ENCODE results near the gene PROSER2. TPM values are rescaled to one million over a fixed set of nuclear protein-coding genes. Genes with fewer than 3 reads are reported as not detected.

The PROSER2 gene
- total RNA-seq, 1 donor from 2014 or later = 0.27 TPM

- ChIA-PET CTCF (no interaction called here), POLR2A (no interaction called here)
- TF ChIP-seq, protein P1, sequence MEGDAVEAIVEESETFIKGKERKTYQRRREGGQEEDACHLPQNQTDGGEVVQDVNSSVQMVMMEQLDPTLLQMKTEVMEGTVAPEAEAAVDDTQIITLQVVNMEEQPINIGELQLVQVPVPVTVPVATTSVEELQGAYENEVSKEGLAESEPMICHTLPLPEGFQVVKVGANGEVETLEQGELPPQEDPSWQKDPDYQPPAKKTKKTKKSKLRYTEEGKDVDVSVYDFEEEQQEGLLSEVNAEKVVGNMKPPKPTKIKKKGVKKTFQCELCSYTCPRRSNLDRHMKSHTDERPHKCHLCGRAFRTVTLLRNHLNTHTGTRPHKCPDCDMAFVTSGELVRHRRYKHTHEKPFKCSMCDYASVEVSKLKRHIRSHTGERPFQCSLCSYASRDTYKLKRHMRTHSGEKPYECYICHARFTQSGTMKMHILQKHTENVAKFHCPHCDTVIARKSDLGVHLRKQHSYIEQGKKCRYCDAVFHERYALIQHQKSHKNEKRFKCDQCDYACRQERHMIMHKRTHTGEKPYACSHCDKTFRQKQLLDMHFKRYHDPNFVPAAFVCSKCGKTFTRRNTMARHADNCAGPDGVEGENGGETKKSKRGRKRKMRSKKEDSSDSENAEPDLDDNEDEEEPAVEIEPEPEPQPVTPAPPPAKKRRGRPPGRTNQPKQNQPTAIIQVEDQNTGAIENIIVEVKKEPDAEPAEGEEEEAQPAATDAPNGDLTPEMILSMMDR (IDR thresholded peaks at IDR 0.05) = no peak
- Mint-ChIP-seq H3K27ac (no peak overlapping the region), H3K36me3 (ENCODE audit: low read depth) (no peaks in the 10 kb centered on the region), H3K27me3 (peaks cover 8% of the 10 kb centered on the region), H3K9me3 (no peaks in the 10 kb centered on the region), H3K4me3 (no peak overlapping the region), H3K4me1 (peaks cover 2% of the 10 kb centered on the region)
- no peak for DNase-seq
- intact Hi-C loops (cut with micrococcal nuclease) = no loop called here
- ATAC-seq (ENCODE audit: low read depth) = no peak
Measured at GRCh38 chr10:11879387-11880094, 56.4 kb downstream of the PROSER2 start.

DNA sequence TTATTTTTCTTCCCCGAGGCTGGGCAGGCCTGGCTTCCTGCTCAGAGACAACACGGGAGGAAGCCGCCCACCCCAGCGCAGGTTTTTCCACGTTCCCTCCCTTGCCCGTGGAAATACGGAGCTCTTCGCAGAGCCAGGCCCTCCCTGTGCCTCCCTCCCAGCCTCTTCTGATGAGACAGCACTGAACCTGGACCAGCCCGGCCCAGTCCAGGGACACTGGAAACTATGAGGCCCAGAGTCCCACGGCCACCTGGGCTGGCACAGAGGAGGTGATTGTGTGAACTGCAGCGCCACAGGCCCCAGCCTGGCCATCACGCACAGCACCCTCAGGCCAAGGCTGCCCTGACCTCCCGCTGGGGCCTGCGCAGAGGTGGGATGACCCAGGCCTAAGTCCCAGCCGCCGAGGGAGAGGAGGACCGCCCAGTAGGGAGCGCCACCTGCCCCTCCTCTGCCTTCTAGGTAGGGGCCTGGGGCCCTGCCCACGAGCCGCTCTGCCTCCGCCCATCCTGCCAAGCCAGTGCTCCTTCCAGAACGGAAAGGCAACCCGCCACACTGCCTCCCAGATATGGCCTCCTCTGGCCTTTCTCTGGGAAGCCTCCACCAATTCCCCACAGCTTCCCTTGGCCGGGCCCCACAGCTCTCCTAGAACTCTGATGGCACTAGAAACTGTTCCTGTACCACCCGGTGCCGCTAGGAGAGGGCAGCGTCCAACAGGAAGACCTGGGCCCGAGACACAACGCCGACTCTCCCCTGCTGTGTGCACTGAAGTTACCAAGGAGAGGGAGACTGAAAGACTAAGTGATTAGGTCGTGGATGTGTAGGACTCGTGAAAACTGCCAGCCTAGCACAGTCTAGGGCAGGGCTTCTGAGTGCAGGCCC lies 57.2 kb downstream of the PROSER2 start:
- CTCF ChIA-PET = no interaction called here

DNA sequence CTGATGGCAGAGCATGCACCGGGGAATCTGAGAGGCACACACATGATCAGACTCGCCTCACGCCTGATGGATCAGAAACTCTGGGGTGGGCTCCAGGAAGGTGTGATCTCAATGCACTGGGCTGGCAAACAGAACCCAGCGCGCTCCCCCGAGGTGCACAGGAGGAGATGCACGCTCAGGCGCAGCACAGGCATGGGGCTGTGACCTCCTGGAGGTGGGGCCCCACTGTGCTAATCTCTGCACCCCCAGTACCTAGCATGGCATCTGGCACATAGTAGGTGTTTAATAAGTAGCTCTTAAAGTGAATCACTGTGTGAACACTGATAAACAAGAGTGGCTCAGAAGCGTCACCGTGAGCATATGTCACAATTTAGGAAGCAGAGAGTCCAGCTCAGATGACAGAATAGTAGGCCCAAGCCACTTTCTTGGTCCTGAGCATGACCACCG lies 57.9 kb downstream of the PROSER2 start:
- ATAC-seq (ENCODE audit: low read depth) (no peak), DNase-seq (no peak)
- peaks cover 8% of the 10 kb centered on the region for H3K27me3 Mint-ChIP-seq
- no peaks in the 10 kb centered on the region for H3K9me3 Mint-ChIP-seq
- H3K4me1 Mint-ChIP-seq = peaks cover under 1% of the 10 kb centered on the region
- no peaks in the 10 kb centered on the region for H3K36me3 Mint-ChIP-seq (ENCODE audit: low read depth)
- CTCF ChIA-PET = no interaction called here
- POLR2A ChIA-PET = no interaction called here
- TF ChIP-seq, protein P1 (IDR thresholded peaks at IDR 0.05) = no peak
- no peak overlapping the region for H3K4me3 Mint-ChIP-seq
- intact Hi-C loops (cut with micrococcal nuclease) = no loop called here
- H3K27ac Mint-ChIP-seq = no peak overlapping the region

More for the DNA sequence above, 57.2 kb downstream of the PROSER2 start:
- Mint-ChIP-seq H3K36me3 (ENCODE audit: low read depth) (no peaks in the 10 kb centered on the region), H3K4me1 (no peaks in the 10 kb centered on the region), H3K9me3 (no peaks in the 10 kb centered on the region), H3K27ac (no peak overlapping the region), H3K4me3 (no peak overlapping the region), H3K27me3 (peaks cover 8% of the 10 kb centered on the region)
- TF ChIP-seq, protein P1 (IDR thresholded peaks at IDR 0.05) = no peak
- no peak for ATAC-seq (ENCODE audit: low read depth)
- DNase-seq = no peak
- POLR2A ChIA-PET = no interaction called here
- intact Hi-C loops (cut with micrococcal nuclease) = no loop called here

GRCh38 chr10:11881477-11882417 lies 58.6 kb downstream of the PROSER2 start:
- H3K9me3 Mint-ChIP-seq = no peaks in the 10 kb centered on the region
- ATAC-seq (ENCODE audit: low read depth) = no peak
- no peak for DNase-seq
- H3K4me1 Mint-ChIP-seq = peaks cover 7% of the 10 kb centered on the region
- intact Hi-C loops (cut with micrococcal nuclease) = no loop called here
- H3K4me3 Mint-ChIP-seq = no peak overlapping the region
- POLR2A ChIA-PET = interaction anchor here (0.6 kb wide), 1 partner anchor 65 kb away, joined by 6 read pairs; no protein-coding TSS in a partner anchor
- no peaks in the 10 kb centered on the region for H3K36me3 Mint-ChIP-seq (ENCODE audit: low read depth)
- H3K27ac Mint-ChIP-seq = no peak overlapping the region
- TF ChIP-seq, protein P1 (IDR thresholded peaks at IDR 0.05) = no peak
- peaks cover 5% of the 10 kb centered on the region for H3K27me3 Mint-ChIP-seq
- CTCF ChIA-PET = no interaction called here
